ENCODE measurements around the gene ADAM19. TPM values are rescaled to one million over a fixed set of nuclear protein-coding genes. Genes with fewer than 3 reads are reported as not detected.
"Not testable (repeated sequence)": the region's sequence is repeated elsewhere in the genome, so short reads cannot be mapped to it uniquely, and the experiment has no call there.

ADAM19 gene
- polyA plus RNA-seq, 10 donors: 15.4 to 27.2 (median 20.0) TPM

- DNase-seq: peak; percentile 57 to 91 (median 83)
Measured at GRCh38 chr5:157443041-157443549, 132.5 kb downstream of the ADAM19 start.

GRCh38 chr5:157434096-157434495 lies 141.5 kb downstream of the ADAM19 start:
- no peak for DNase-seq

GRCh38 chr5:157431544-157432200 lies 143.9 kb downstream of the ADAM19 start:
- peak; percentile 53 to 78 (median 68) for DNase-seq

- not testable (repeated sequence) for DNase-seq
Measured at GRCh38 chr5:157429920-157430319, 145.7 kb downstream of the ADAM19 start.

Other genes with a start within 250 kb of the ADAM19 start
- gene NIPAL4, start 115.6 kb downstream of the ADAM19 start, polyA plus RNA-seq (ENCODE audit: insufficient read length in 10 of 10): 1 to 10 TPM in 3 of 10 donors, under 1 TPM in 7; 0.05 to 1.5 (median 0.34) TPM
- gene SOX30, start 76.7 kb upstream of the ADAM19 start, polyA plus RNA-seq (ENCODE audit: insufficient read length in 10 of 10): under 1 TPM; 0.15 to 0.63 (median 0.31) TPM
- not detected for gene C5orf52, start 95.8 kb upstream of the ADAM19 start, polyA plus RNA-seq (ENCODE audit: insufficient read length in 10 of 10)
- gene THG1L, start 155.6 kb upstream of the ADAM19 start, polyA plus RNA-seq (ENCODE audit: insufficient read length in 10 of 10): 10 to 100 TPM; 20.1 to 29.1 (median 24.2) TPM
- gene LSM11, start 167.9 kb upstream of the ADAM19 start, polyA plus RNA-seq (ENCODE audit: insufficient read length in 10 of 10): 10 to 100 TPM in 2 of 10 donors, 1 to 10 TPM in 8; 5.8 to 11.3 (median 7.6) TPM